IPS-20b (cell line): ENCODE results near the gene TNIP1.

Source experiments
- H3K27ac ChIP-seq: one replicate; pipeline ENCODE4 v1.5.1; 2013; ENCODE audit warnings: low read length
- H3K27me3 ChIP-seq: 2 replicates; pipeline ENCODE4 v1.6.1; 2013; ENCODE audit warnings: mild to moderate bottlenecking, low read length, inconsistent platforms; ENCODE audit not compliant: insufficient read depth
- H3K36me3 ChIP-seq: 2 replicates; pipeline ENCODE4 v1.6.1; 2013; ENCODE audit warnings: low read depth, mild to moderate bottlenecking, inconsistent platforms, low read length, moderate library complexity; ENCODE audit not compliant: insufficient read depth
- H3K4me1 ChIP-seq: 2 replicates; pipeline ENCODE4 v1.6.1; 2013; ENCODE audit warnings: mild to moderate bottlenecking, control low read depth, inconsistent platforms, low read length, moderate library complexity; ENCODE audit not compliant: insufficient read depth
- H3K4me3 ChIP-seq: 2 replicates; pipeline ENCODE4 v1.5.1; 2013; ENCODE audit warnings: mild to moderate bottlenecking, low read length, inconsistent platforms
- H3K9ac ChIP-seq: 2 replicates; pipeline ENCODE4 v1.6.1; 2013; ENCODE audit warnings: low read depth, mild to moderate bottlenecking, inconsistent platforms, low read length, moderate library complexity
- H3K9me3 ChIP-seq: 2 replicates; pipeline ENCODE4 v1.6.1; 2013; ENCODE audit warnings: mild to moderate bottlenecking, low read depth, low read length, inconsistent platforms; ENCODE audit not compliant: insufficient read depth

TNIP1 gene

GRCh38 chr5:151079838-151080612 lies 809 bp downstream of the TNIP1 start:
- Histone ChIP-seq H3K27me3 (peaks cover 7% of the 10 kb centered on the region; the same call in 1 of the 2 replicates), H3K36me3 (no peaks in the 10 kb centered on the region), H3K4me3 (peak overlapping the region; percentile 80), H3K27ac (no peak overlapping the region), H3K9ac (peak overlapping the region; percentile 77; the same call in 1 of the 2 replicates), H3K9me3 (no peaks in the 10 kb centered on the region), H3K4me1 (peaks cover 11% of the 10 kb centered on the region; the same call in 1 of the 2 replicates)

GRCh38 chr5:151078490-151079262 lies 2.2 kb downstream of the TNIP1 start:
- no peaks in the 10 kb centered on the region for H3K36me3 ChIP-seq
- H3K9ac ChIP-seq: no peak overlapping the region
- no peak overlapping the region for H3K4me3 ChIP-seq
- no peak overlapping the region for H3K27ac ChIP-seq
- H3K27me3 ChIP-seq: peaks cover 7% of the 10 kb centered on the region; the same call in 1 of the 2 replicates
- no peaks in the 10 kb centered on the region for H3K9me3 ChIP-seq
- H3K4me1 ChIP-seq: peaks cover 11% of the 10 kb centered on the region; the same call in 1 of the 2 replicates

- peaks cover 11% of the 10 kb centered on the region; the same call in 1 of the 2 replicates for H3K4me1 ChIP-seq
- no peak overlapping the region for H3K27ac ChIP-seq
- H3K9ac ChIP-seq: no peak overlapping the region
- H3K9me3 ChIP-seq: no peaks in the 10 kb centered on the region
- peaks cover 7% of the 10 kb centered on the region; the same call in 1 of the 2 replicates for H3K27me3 ChIP-seq
- H3K36me3 ChIP-seq: no peaks in the 10 kb centered on the region
- H3K4me3 ChIP-seq: no peak overlapping the region
These were observed 2.9 kb downstream of the TNIP1 start for GRCh38 chr5:151077967-151078366.

GRCh38 chr5:151077419-151077818 lies 3.4 kb downstream of the TNIP1 start:
- Histone ChIP-seq H3K36me3 (no peaks in the 10 kb centered on the region), H3K4me1 (peaks cover 11% of the 10 kb centered on the region), H3K27ac (no peak overlapping the region), H3K9me3 (no peaks in the 10 kb centered on the region), H3K27me3 (peaks cover 7% of the 10 kb centered on the region; the same call in 1 of the 2 replicates), H3K9ac (no peak overlapping the region), H3K4me3 (no peak overlapping the region)

- H3K9ac ChIP-seq: no peak overlapping the region
- H3K27me3 ChIP-seq: peaks cover 7% of the 10 kb centered on the region; the same call in 1 of the 2 replicates
- no peaks in the 10 kb centered on the region for H3K36me3 ChIP-seq
- H3K4me3 ChIP-seq: no peak overlapping the region
- no peak overlapping the region for H3K27ac ChIP-seq
- H3K4me1 ChIP-seq: peaks cover 7% of the 10 kb centered on the region
- no peaks in the 10 kb centered on the region for H3K9me3 ChIP-seq
These were observed 4.2 kb downstream of the TNIP1 start for GRCh38 chr5:151076616-151077015.

GRCh38 chr5:151075698-151076331 lies 5.0 kb downstream of the TNIP1 start:
- no peaks in the 10 kb centered on the region for H3K9me3 ChIP-seq
- no peak overlapping the region for H3K27ac ChIP-seq
- peaks cover 5% of the 10 kb centered on the region for H3K4me1 ChIP-seq
- no peak overlapping the region for H3K4me3 ChIP-seq
- no peaks in the 10 kb centered on the region for H3K36me3 ChIP-seq
- no peak overlapping the region for H3K9ac ChIP-seq
- H3K27me3 ChIP-seq: peaks cover 7% of the 10 kb centered on the region; the same call in 1 of the 2 replicates

- Histone ChIP-seq H3K4me3 (no peak overlapping the region), H3K9me3 (no peaks in the 10 kb centered on the region), H3K36me3 (no peaks in the 10 kb centered on the region), H3K27ac (no peak overlapping the region), H3K4me1 (peaks cover under 1% of the 10 kb centered on the region; the same call in 1 of the 2 replicates), H3K27me3 (no peaks in the 10 kb centered on the region; the same call in 1 of the 2 replicates), H3K9ac (no peak overlapping the region)
These were observed 6.3 kb downstream of the TNIP1 start for GRCh38 chr5:151074557-151074956.

- Histone ChIP-seq H3K4me3 (no peak overlapping the region), H3K9me3 (no peaks in the 10 kb centered on the region), H3K4me1 (no peaks in the 10 kb centered on the region; the same call in 1 of the 2 replicates), H3K9ac (no peak overlapping the region), H3K27ac (no peak overlapping the region), H3K36me3 (no peaks in the 10 kb centered on the region), H3K27me3 (no peaks in the 10 kb centered on the region)
These were observed 7.6 kb downstream of the TNIP1 start for GRCh38 chr5:151073280-151073679.

- Histone ChIP-seq H3K9ac (no peak overlapping the region), H3K4me3 (no peak overlapping the region), H3K27me3 (no peaks in the 10 kb centered on the region), H3K4me1 (no peaks in the 10 kb centered on the region; the same call in 1 of the 2 replicates), H3K9me3 (no peaks in the 10 kb centered on the region), H3K36me3 (no peaks in the 10 kb centered on the region), H3K27ac (no peak overlapping the region)
These were observed 8.2 kb downstream of the TNIP1 start for GRCh38 chr5:151072630-151073025.

- Histone ChIP-seq H3K4me1 (no peaks in the 10 kb centered on the region; the same call in 1 of the 2 replicates), H3K36me3 (no peaks in the 10 kb centered on the region), H3K9me3 (no peaks in the 10 kb centered on the region), H3K9ac (no peak overlapping the region), H3K27me3 (no peaks in the 10 kb centered on the region), H3K27ac (no peak overlapping the region), H3K4me3 (no peak overlapping the region)
These were observed 8.8 kb downstream of the TNIP1 start for GRCh38 chr5:151071848-151072629.

- Histone ChIP-seq H3K4me3 (no peak overlapping the region), H3K4me1 (no peaks in the 10 kb centered on the region; the same call in 1 of the 2 replicates), H3K9me3 (no peaks in the 10 kb centered on the region), H3K27ac (no peak overlapping the region), H3K9ac (no peak overlapping the region), H3K27me3 (no peaks in the 10 kb centered on the region), H3K36me3 (no peaks in the 10 kb centered on the region)
These were observed 9.8 kb downstream of the TNIP1 start for GRCh38 chr5:151071021-151071420.
